Stomach (tissue), 9 donors: ENCODE data around the gene SLC4A3. TPM values are rescaled to one million over a fixed set of nuclear protein-coding genes. Genes with fewer than 3 reads are reported as not detected.

Experiments
- DNase-seq, 2 donors: peaks; one replicate each; pipeline versions ENCODE4 v3.0.0 to v3.0.0-alpha.2; 2013 to 2019
- H3K27ac ChIP-seq, 5 donors: fragments of 200-600 bp in 4 of 5; sonication (generic) in 4 of 5; one replicate each; pipeline ENCODE4 v1.5.1; 2013 to 2019; ENCODE audit warnings: mild to moderate bottlenecking in 1 of 5, moderate library complexity in 1 of 5
- H3K27me3 ChIP-seq, 3 donors: fragments of 200-600 bp; sonication (generic); one replicate each; pipeline ENCODE4 v1.5.1; 2017 to 2019; ENCODE audit warnings: mixed run types in 1 of 3
- H3K36me3 ChIP-seq, 4 donors: fragments of 200-600 bp; sonication (generic); 1 replicate in 3 of 4; 2 replicates in 1 of 4; pipeline ENCODE4 v1.5.1; 2016 to 2019
- H3K4me1 ChIP-seq, 4 donors: fragments of 200-600 bp; sonication (generic); one replicate each; pipeline ENCODE4 v1.5.1; 2016 to 2019
- H3K4me3 ChIP-seq, 4 donors: fragments of 200-600 bp; sonication (generic) in 3 of 4; one replicate each; pipeline ENCODE4 v1.5.1; 2016 to 2019; ENCODE audit warnings: mild to moderate bottlenecking in 1 of 4
- H3K9me3 ChIP-seq, 4 donors: fragments of 200-600 bp; sonication (generic); one replicate each; pipeline ENCODE4 v1.5.1; 2016 to 2019
- EP300 ChIP-seq: sonication (generic); formaldehyde crosslinking; IDR thresholded peaks from one replicate; pipeline ENCODE4 v1.6.1; 2017; ENCODE audit warnings: antibody characterized with exemption
- POLR2A ChIP-seq, 4 donors: fragments of 450-650 bp; IDR thresholded peaks; one replicate each; pipeline ENCODE4 v1.6.1; 2016; ENCODE audit warnings: antibody characterized with exemption in 4 of 4, control low read depth in 2 of 4, mild to moderate bottlenecking in 1 of 4, moderate library complexity in 1 of 4
- POLR2AphosphoS5 ChIP-seq, 3 donors: sonication (generic); formaldehyde crosslinking; IDR thresholded peaks; one replicate each; pipeline ENCODE4 v1.6.1; 2016; ENCODE audit warnings: antibody characterized with exemption in 3 of 3
- WGBS, 5 donors: extraction: QIAGEN DNeasy Blood & Tissue Kit in 3 of 5; methylation state at CpG; one replicate each; pipeline versions ENCODE4 v1.1.5 to v1.1.7; 2013 to 2018; 5-methylcytosine and 5-hydroxymethylcytosine counted together
- intact Hi-C: fragments of 100-400 bp; cut with DNase I; formaldehyde crosslinking; loops from one replicate; pipeline ENCODE4 v1.15.1; 2023; ENCODE audit warnings: low total_unique reads
- polyA plus RNA-seq, 3 donors: library from polyadenylated mRNA; stranded (reverse); fragments of 200-250 nt; gene quantifications; one replicate each; pipeline ENCODE4 v1.2.3, GENCODE V29; 2013
- small RNA-seq, 4 donors: library from RNA; depleted of rRNA; stranded (forward); fragments of <200 nt; gene quantifications; one replicate each; pipeline ENCODE3, GENCODE V24; 2016
- total RNA-seq, 5 donors: library from RNA; depleted of rRNA; stranded (reverse); fragments of >200 nt; gene quantifications; one replicate each; pipeline versions ENCODE4 v1.1.0 to v1.2.3, GENCODE V29; 2014 to 2016
- TF ChIP-seq, protein P1 (sequence below), 7 experiments: fragments of 450-650 bp in 4 of 7; fragments of 200-600 bp in 3 of 7; sonication (generic) in 3 of 7; IDR thresholded peaks; one replicate each; pipeline ENCODE4 v1.5.1; 2016 to 2019; ENCODE audit warnings: antibody characterized with exemption in 7 of 7, control low read depth in 2 of 7, mild to moderate bottlenecking in 1 of 7
- donor health status: healthy with polysubstance abuse.
- donor health status: Bipolar disorder and iron deficiency.
- donor health status: healthy.

SLC4A3 gene
- total and polyA plus RNA-seq, 8 donors: 0.58 to 22.8 (median 1.6) TPM; not detected in 1

DNA sequence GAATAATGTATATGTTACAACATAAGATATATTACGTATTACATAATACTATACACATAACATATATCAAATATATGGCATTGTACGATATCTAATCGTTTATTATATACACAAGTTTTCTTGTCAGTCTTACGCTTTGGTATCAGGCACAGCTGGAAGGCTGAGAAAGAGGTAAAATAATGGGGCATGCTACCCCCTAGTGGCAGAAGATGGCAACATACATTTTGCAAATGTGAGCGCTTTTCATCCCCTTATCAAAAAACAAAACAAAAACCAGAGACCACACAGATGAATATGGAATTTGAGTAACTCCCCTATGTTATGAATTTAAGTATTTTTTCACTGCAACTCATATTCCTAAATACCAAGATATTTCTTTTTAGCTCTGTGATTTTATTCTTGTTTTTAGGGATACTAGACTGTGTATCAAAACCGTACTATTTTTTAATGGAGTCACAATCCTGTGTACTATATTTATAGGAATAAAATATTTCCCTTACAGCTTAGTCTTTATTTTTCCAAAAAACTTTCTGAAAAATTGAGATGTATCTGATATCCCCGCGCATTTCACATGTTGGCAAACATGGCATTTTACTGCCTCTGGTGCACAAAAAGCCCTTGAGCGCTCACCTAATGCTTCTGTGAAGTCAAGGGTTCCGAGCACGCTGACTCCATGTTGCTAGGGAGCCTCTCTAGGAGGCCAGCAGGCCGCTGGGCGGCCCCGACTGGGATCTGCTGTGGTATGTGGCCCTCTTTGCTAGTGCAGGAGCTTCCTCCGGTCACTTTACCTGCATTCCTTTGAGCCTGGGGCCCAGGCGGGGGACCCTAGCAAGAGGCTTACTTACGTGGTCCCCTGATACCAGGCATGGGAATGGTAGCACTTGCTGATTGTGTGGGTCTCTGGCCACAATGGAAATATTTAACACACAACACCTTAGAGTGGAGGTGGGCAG, 62.5 kb downstream of the SLC4A3 start:
- Histone ChIP-seq H3K27ac (no peak overlapping the region), H3K4me1 (peaks cover 0 to 15% (median 5%) of the 10 kb centered on the region in 4 donors), H3K27me3 (peaks cover 0 to 13% (median 11%) of the 10 kb centered on the region in 3 donors), H3K4me3 (no peak overlapping the region), H3K36me3 (no peaks in the 10 kb centered on the region), H3K9me3 (no peaks in the 10 kb centered on the region)
- peak; percentile 40 to 87 for DNase-seq
- no peak for TF ChIP-seq POLR2A (IDR thresholded peaks at IDR 0.05)
- TF ChIP-seq EP300: no peak
- no peak for TF ChIP-seq POLR2AphosphoS5 (IDR thresholded peaks at IDR 0.05)
- TF ChIP-seq, protein P1, sequence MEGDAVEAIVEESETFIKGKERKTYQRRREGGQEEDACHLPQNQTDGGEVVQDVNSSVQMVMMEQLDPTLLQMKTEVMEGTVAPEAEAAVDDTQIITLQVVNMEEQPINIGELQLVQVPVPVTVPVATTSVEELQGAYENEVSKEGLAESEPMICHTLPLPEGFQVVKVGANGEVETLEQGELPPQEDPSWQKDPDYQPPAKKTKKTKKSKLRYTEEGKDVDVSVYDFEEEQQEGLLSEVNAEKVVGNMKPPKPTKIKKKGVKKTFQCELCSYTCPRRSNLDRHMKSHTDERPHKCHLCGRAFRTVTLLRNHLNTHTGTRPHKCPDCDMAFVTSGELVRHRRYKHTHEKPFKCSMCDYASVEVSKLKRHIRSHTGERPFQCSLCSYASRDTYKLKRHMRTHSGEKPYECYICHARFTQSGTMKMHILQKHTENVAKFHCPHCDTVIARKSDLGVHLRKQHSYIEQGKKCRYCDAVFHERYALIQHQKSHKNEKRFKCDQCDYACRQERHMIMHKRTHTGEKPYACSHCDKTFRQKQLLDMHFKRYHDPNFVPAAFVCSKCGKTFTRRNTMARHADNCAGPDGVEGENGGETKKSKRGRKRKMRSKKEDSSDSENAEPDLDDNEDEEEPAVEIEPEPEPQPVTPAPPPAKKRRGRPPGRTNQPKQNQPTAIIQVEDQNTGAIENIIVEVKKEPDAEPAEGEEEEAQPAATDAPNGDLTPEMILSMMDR (IDR thresholded peaks at IDR 0.05): peak in 5 of 7 experiments; percentile 19 to 81 (median 74)
- intact Hi-C loops: no loop called here
- whole genome bisulfite sequencing, 5 donors: 34 to 45% (median 37%) methylated on average over 17 of the region's 17 CpGs

DNA sequence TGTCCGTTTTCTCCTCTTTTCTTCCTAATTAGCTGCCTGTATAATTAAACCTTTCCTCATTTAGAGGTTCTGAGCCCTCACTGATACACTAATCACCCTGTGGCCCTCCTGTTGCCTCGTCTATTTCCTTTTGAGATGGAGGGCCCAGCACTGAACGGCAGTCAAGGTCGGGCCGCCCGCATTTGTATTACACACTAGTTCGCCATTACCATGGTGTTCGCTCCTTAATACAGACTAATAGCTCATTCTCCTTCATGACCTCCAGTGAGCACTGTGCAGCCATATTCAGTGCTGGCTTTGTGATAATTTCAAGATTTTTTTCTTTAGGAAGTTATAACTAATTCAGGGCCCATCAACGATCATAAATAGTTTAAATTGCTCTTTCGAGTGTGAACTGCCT, 64.1 kb downstream of the SLC4A3 start:
- TF ChIP-seq POLR2A (IDR thresholded peaks at IDR 0.05) (no peak), POLR2AphosphoS5 (IDR thresholded peaks at IDR 0.05) (no peak), EP300 (no peak)
- WGBS, 5 donors: 79 to 90% (median 81%) methylated on average over 10 of the region's 10 CpGs
- Histone ChIP-seq H3K4me1 (peaks cover 0 to 9% (median 0%) of the 10 kb centered on the region in 4 donors), H3K4me3 (no peak overlapping the region), H3K36me3 (no peaks in the 10 kb centered on the region), H3K9me3 (no peaks in the 10 kb centered on the region), H3K27me3 (peaks cover 0 to 13% (median 11%) of the 10 kb centered on the region in 3 donors), H3K27ac (no peak overlapping the region)
- DNase-seq: no peak
- intact Hi-C loops: no loop called here

Small RNA genes lying within 50 kb of the gene (small RNA-seq; reads per million reads assigned to genes)
- 0 reads per million in 4 donors for gene RN7SKP213

Other genes with a start within 250 kb of the SLC4A3 start
- gene DNPEP, start 239.7 kb upstream of the SLC4A3 start, total RNA-seq: 100 to 1,000 TPM in 1 of 5 donors, 10 to 100 TPM in 4; 32.7 to 147 (median 46.4) TPM
- 100 to 1,000 TPM in 2 of 3 donors, 10 to 100 TPM in 1; 69.2 to 114 (median 105) TPM for gene DNPEP, start 239.7 kb upstream of the SLC4A3 start, polyA plus RNA-seq
- gene DES, start 209.3 kb upstream of the SLC4A3 start, total RNA-seq: 1,000 to 10,000 TPM; 1,078 to 5,539 (median 2,913) TPM
- gene DES, start 209.3 kb upstream of the SLC4A3 start, polyA plus RNA-seq: 100 to 1,000 TPM; 122 to 803 (median 204) TPM
- gene SPEG, start 192.8 kb upstream of the SLC4A3 start, total RNA-seq: 100 to 1,000 TPM in 1 of 5 donors, 10 to 100 TPM in 3, 1 to 10 TPM in 1; 7.4 to 106 (median 30.4) TPM
- 10 to 100 TPM in 1 of 3 donors, 1 to 10 TPM in 2; 9.8 to 65.1 (median 9.9) TPM for gene SPEG, start 192.8 kb upstream of the SLC4A3 start, polyA plus RNA-seq
- gene GMPPA, start 128.7 kb upstream of the SLC4A3 start, total RNA-seq: 100 to 1,000 TPM in 1 of 5 donors, 10 to 100 TPM in 4; 16.5 to 185 (median 24.2) TPM
- gene GMPPA, start 128.7 kb upstream of the SLC4A3 start, polyA plus RNA-seq: 10 to 100 TPM; 29.9 to 84.8 (median 58.2) TPM
- 10 to 100 TPM in 1 of 5 donors, 1 to 10 TPM in 1, not detected in 3; 2.0 to 11.0 TPM for gene ASIC4, start 113.1 kb upstream of the SLC4A3 start, total RNA-seq
- not detected for gene ASIC4, start 113.1 kb upstream of the SLC4A3 start, polyA plus RNA-seq
- 100 to 1,000 TPM in 1 of 5 donors, 10 to 100 TPM in 4; 28.0 to 119 (median 83.4) TPM for gene CHPF, start 83.8 kb upstream of the SLC4A3 start, total RNA-seq
- gene CHPF, start 83.8 kb upstream of the SLC4A3 start, polyA plus RNA-seq: 10 to 100 TPM; 10.8 to 32.9 (median 27.2) TPM
- 1 to 10 TPM in 2 of 5 donors, under 1 TPM in 1, not detected in 2; 0.92 to 7.5 (median 2.7) TPM for gene TMEM198, start 83.6 kb upstream of the SLC4A3 start, total RNA-seq
- gene TMEM198, start 83.6 kb upstream of the SLC4A3 start, polyA plus RNA-seq: 1 to 10 TPM; 1.4 to 4.7 (median 2.1) TPM
- gene OBSL1, start 56.1 kb upstream of the SLC4A3 start, total RNA-seq: 10 to 100 TPM; 19.8 to 55.4 (median 47.1) TPM
- 10 to 100 TPM; 30.3 to 62.1 (median 31.9) TPM for gene OBSL1, start 56.1 kb upstream of the SLC4A3 start, polyA plus RNA-seq
- gene INHA, start 55.3 kb upstream of the SLC4A3 start, total RNA-seq: 1 to 10 TPM in 1 of 5 donors, not detected in 4; 1.8 TPM
- under 1 TPM in 1 of 3 donors, not detected in 2; 0.63 TPM for gene INHA, start 55.3 kb upstream of the SLC4A3 start, polyA plus RNA-seq
- 10 to 100 TPM; 10.7 to 89.5 (median 17.1) TPM for gene STK11IP, start 29.8 kb upstream of the SLC4A3 start, total RNA-seq
- 10 to 100 TPM in 1 of 3 donors, 1 to 10 TPM in 2; 6.8 to 23.8 (median 6.9) TPM for gene STK11IP, start 29.8 kb upstream of the SLC4A3 start, polyA plus RNA-seq